ENCODE results near the gene PCMTD2. TPM values are rescaled to one million over a fixed set of nuclear protein-coding genes. Genes with fewer than 3 reads are reported as not detected.

The PCMTD2 gene
- total RNA-seq, 2 donors from 2014 or later, result 55.9 to 113 TPM

GRCh38 chr20:64276817-64277216 is 21.3 kb downstream of the PCMTD2 start:
- DNase-seq (ENCODE audit: low spot score) (no peak), ATAC-seq (ENCODE audit: insufficient number of reproducible peaks, low FRiP score, low read depth) (no peak)
- Histone ChIP-seq H3K36me3 (peaks cover under 1% of the 10 kb centered on the region), H3K9me3 (no peaks in the 10 kb centered on the region), H3K27me3 (replicated peaks; ENCODE audit: insufficient read depth) (no peaks in the 10 kb centered on the region), H3K27ac (no peak overlapping the region), H3K4me1 (ENCODE audit: control insufficient read depth in 1 of 2, low read depth in 2 of 2) (no peaks in the 10 kb centered on the region), H3K4me3 (no peak overlapping the region)
- TF ChIP-seq, protein P1, sequence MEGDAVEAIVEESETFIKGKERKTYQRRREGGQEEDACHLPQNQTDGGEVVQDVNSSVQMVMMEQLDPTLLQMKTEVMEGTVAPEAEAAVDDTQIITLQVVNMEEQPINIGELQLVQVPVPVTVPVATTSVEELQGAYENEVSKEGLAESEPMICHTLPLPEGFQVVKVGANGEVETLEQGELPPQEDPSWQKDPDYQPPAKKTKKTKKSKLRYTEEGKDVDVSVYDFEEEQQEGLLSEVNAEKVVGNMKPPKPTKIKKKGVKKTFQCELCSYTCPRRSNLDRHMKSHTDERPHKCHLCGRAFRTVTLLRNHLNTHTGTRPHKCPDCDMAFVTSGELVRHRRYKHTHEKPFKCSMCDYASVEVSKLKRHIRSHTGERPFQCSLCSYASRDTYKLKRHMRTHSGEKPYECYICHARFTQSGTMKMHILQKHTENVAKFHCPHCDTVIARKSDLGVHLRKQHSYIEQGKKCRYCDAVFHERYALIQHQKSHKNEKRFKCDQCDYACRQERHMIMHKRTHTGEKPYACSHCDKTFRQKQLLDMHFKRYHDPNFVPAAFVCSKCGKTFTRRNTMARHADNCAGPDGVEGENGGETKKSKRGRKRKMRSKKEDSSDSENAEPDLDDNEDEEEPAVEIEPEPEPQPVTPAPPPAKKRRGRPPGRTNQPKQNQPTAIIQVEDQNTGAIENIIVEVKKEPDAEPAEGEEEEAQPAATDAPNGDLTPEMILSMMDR (IDR thresholded peaks at IDR 0.05), result no peak

DNA sequence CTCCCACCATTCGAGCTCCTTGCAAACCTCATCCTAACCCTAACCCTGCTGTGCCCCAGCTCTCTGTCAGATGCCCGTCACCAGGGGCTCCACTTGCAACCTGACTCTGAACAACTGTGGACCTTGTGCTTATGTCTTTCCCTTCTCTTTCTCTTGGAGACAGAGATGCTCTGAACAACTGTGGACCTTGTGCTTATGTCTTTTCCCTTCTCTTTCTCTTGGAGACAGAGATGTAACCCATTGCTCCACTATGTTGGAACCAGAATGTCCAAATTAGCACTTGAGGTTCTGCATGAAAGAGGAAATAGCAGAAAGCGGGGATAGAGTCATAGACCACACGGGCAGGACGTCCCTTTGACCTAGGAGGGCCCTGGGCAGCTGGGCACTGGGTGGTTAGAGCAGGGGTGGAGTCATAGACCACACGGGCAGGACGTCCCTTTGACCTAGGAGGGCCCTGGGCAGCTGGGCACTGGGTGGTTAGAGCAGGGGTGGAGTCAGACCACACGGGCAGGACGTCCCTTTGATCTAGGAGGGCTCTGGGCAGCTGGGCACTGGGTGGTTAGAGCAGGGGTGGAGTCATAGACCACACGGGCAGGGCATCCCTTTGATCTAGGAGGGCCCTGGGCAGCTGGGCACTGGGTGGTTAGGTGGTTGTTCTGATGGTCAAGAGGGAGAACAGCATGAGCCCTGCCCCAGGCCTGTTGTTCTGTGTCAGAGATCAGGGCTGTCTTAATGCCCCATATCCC is 22.2 kb downstream of the PCMTD2 start:
- no peak for ATAC-seq (ENCODE audit: insufficient number of reproducible peaks, low FRiP score, low read depth)
- TF ChIP-seq, protein P1 (IDR thresholded peaks at IDR 0.05), result no peak

DNA sequence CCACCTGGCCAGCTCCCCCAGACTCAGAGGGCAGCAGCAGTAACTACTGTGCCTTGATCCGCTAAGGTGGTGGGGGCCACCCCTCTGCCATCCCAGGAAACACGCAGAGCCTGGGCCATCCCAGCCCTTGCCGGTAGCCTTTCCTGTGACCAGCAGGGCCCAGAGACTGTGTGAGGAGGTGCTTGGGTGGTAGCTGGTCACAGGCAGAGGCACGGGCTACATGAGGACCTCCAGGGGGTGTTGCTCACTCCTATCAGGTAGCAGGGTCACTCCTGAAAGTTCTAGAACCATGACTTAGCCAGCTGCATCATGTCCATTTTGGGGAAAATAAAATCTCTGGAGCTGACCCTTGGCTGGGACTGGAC is 22.8 kb downstream of the PCMTD2 start:
- Histone ChIP-seq H3K4me3 (no peak overlapping the region), H3K27me3 (replicated peaks; ENCODE audit: insufficient read depth) (no peaks in the 10 kb centered on the region), H3K36me3 (no peaks in the 10 kb centered on the region), H3K27ac (no peak overlapping the region), H3K4me1 (ENCODE audit: control insufficient read depth in 1 of 2, low read depth in 2 of 2) (no peaks in the 10 kb centered on the region), H3K9me3 (no peaks in the 10 kb centered on the region)
- DNase-seq (ENCODE audit: low spot score), result no peak
- ATAC-seq (ENCODE audit: insufficient number of reproducible peaks, low FRiP score, low read depth), result no peak
- TF ChIP-seq, protein P1 (IDR thresholded peaks at IDR 0.05), result no peak

More for the DNA sequence above, 22.2 kb downstream of the PCMTD2 start:
- DNase-seq (ENCODE audit: low spot score), result no peak
- Histone ChIP-seq H3K4me1 (ENCODE audit: control insufficient read depth in 1 of 2, low read depth in 2 of 2) (no peaks in the 10 kb centered on the region), H3K27ac (no peak overlapping the region), H3K4me3 (no peak overlapping the region), H3K27me3 (replicated peaks; ENCODE audit: insufficient read depth) (no peaks in the 10 kb centered on the region), H3K9me3 (no peaks in the 10 kb centered on the region), H3K36me3 (no peaks in the 10 kb centered on the region)

- H3K27ac ChIP-seq, result no peak overlapping the region
- H3K4me3 ChIP-seq, result no peak overlapping the region
- no peak for DNase-seq (ENCODE audit: low spot score)
- no peaks in the 10 kb centered on the region for H3K36me3 ChIP-seq
- no peaks in the 10 kb centered on the region for H3K9me3 ChIP-seq
- no peaks in the 10 kb centered on the region for H3K27me3 ChIP-seq (replicated peaks; ENCODE audit: insufficient read depth)
- ATAC-seq (ENCODE audit: insufficient number of reproducible peaks, low FRiP score, low read depth), result no peak
- no peaks in the 10 kb centered on the region for H3K4me1 ChIP-seq (ENCODE audit: control insufficient read depth in 1 of 2, low read depth in 2 of 2)
- TF ChIP-seq, protein P1 (IDR thresholded peaks at IDR 0.05), result no peak
Measured at GRCh38 chr20:64279826-64280459, 24.4 kb downstream of the PCMTD2 start.

GRCh38 chr20:64280460-64280843 is 24.9 kb downstream of the PCMTD2 start:
- Histone ChIP-seq H3K9me3 (no peaks in the 10 kb centered on the region), H3K27me3 (replicated peaks; ENCODE audit: insufficient read depth) (no peaks in the 10 kb centered on the region), H3K27ac (no peak overlapping the region), H3K36me3 (no peaks in the 10 kb centered on the region), H3K4me1 (ENCODE audit: control insufficient read depth in 1 of 2, low read depth in 2 of 2) (no peaks in the 10 kb centered on the region), H3K4me3 (no peak overlapping the region)
- ATAC-seq (ENCODE audit: insufficient number of reproducible peaks, low FRiP score, low read depth) (no peak), DNase-seq (ENCODE audit: low spot score) (no peak)
- TF ChIP-seq, protein P1 (IDR thresholded peaks at IDR 0.05), result no peak
